A549 (cell line): ENCODE results near the gene TECR.
"Not testable (repeated sequence)": the region's sequence is repeated elsewhere in the genome, so short reads cannot be mapped to it uniquely, and the experiment has no call there.

Experiments
- JUN ChIP-seq, 2 experiments: fragments of >200 bp; sonication (Bioruptor Twin); formaldehyde crosslinking; IDR thresholded peaks; 2 replicates in 1 of 2; 3 replicates in 1 of 2; pipeline ENCODE4 v1.6.1; 2016 to 2017
- POLR2A ChIP-seq: IDR thresholded peaks from 2 replicates; pipeline ENCODE4 v1.6.1; 2012; ENCODE audit warnings: mild to moderate bottlenecking, low read length

GRCh38 chr19:14589433-14589832 is 60.0 kb downstream of the TECR start:
- TF ChIP-seq JUN (IDR thresholded peaks at IDR 0.05); POLR2A: not testable (repeated sequence)
